Ureter (tissue), 1 donor: Measurements from ENCODE around the gene SLC22A17. TPM values are rescaled to one million over a fixed set of nuclear protein-coding genes. Genes with fewer than 3 reads are reported as not detected.

ENCODE experiments used
- DNase-seq: peaks from one replicate; pipeline ENCODE4 v3.0.0-alpha.2; 2020; ENCODE audit warnings: low spot score
- total RNA-seq: library from RNA; stranded (reverse); gene quantifications from one replicate; pipeline ENCODE4 v1.2.4, GENCODE V29; 2023
- donor health status: DM: yes; HTN: yes; CAD: no.

The SLC22A17 gene
- total RNA-seq, 1 donor from 2014 or later: 35.3 TPM

DNA sequence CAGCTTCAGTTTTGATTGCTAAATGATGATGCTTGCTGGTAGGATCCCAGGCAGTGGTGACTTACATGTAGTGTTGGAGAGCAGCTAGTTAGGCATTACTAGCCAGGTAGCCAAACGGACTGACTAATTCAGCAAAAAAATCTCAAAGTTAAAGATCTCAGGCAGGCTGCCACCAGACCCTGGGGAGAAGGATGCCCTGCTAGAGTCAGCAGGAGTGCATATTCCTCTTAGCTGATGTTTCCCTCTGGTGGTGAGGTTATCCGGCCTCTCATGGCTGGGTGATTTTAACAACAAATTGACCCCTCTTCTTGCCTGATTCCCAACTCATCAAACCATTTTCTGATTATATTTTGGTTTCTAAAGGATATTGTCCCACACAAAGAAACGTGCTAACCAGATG, 9.5 kb upstream of the SLC22A17 start:
- no peak for DNase-seq

DNA sequence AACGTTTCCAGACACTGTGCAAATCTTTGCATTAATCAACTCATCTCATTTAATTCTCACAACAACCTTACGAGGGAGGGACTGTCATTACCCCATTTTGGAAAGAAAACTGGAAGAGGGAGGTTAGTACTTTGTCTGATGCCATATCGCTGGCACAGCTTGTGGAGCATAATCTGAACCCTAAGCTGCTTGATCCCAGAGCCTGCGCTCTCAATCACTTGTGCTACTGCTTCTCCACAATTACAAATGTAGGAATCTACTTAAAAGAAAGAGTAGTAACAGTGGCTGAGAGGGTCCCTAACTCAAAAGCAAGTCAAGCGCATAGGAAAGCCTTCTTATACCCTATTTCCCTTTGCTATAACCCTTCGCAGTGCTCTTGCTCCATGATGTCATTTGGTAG, 9.1 kb upstream of the SLC22A17 start:
- DNase-seq: no peak

DNA sequence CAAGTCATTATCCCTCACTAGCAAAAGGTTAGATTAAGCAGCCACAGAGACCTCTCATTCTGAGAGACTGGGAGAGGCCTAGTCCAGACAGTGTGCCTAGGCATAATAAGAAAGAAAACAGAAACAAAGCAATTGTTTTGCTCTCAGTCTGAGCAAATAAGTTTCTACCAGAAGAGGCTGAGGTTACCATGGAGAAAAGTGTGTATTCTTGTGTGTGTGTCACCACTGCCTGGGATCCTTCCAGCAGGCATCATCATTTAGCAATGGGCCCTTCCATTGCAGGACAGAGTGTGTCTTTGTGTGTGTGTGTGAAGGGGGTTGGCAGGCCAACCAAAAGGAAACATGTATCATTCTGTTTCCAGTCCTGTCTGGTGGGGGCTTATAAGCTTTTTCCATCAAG, 8.6 kb upstream of the SLC22A17 start:
- DNase-seq: no peak

DNA sequence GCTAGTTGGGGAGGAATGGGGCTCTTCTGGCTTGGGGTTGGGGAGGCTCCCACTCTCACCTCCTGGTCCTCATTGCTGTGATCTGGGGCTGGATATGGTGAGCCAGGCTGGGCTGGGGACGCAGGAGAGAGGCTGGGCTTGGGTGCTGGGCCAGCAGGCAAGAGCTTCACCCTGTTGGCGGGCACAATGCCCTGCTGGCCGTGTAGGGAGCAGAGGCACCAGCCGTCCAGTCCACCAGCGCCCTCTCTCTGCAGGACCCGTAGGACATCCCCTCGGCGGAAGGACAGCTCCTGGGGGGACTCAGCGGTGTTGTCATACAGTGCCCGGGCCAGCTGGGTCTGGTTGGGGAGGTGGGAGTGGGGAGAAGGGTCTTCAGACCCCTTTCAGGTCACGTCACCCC, 7.8 kb upstream of the SLC22A17 start:
- DNase-seq: no peak

DNA sequence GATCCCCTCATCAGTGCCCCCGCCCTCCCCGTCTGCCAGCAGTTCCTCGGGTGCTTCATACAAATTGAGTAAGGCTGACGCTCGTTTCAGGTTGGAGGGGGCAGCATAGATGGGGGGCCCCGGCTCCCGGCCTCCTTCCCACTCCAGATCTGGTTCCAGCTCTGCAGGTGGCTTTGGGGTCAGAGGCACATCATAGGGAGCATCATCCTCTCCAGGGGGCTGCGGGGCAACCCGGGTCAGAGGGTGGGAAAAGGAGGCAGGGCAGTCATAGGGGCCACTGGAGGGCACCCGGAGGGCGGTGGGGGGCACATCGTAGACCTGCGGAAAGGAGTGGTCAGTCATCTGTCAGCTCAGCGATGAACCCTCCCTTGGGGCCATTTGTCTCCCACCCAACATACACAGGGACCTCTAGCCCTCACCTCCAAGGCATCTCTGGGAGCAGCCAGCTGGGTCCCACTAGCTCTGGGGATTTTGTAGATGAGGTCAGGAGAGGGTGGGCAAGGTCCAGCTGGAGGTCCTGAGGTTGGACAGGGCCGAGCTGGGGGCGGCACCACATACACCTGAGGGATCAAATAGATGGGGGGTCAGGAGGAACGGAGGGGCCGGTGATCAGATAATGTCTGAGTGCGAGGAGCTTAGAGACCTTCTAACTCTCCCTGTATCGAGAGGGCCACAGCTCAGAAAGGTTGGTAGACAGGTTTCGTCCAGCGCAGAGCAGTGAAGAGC, 7.2 kb upstream of the SLC22A17 start:
- no peak for DNase-seq

DNA sequence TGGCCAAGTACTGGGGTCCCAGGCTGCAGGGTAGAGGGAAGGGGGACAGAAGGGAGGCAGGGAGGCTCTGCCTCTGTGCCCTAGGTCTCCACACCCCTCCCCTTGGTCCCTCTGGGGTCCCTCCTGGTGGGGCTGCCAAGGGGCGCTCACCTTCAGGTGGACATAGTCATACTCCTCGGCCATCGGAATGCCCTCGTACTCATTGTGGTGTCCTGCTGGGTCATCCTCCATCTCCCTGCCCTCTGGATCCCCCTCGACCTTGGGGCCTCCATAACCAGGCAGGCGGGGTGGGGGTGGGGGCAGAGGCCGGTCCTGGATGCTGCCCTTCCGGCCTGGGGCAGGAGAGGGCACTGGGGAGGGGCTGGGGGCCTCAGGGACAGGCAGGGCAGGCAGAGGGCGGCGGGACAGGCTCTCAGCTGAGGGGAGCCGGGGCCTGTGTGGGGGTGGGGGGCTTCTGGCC, 6.5 kb upstream of the SLC22A17 start:
- no peak for DNase-seq

DNA sequence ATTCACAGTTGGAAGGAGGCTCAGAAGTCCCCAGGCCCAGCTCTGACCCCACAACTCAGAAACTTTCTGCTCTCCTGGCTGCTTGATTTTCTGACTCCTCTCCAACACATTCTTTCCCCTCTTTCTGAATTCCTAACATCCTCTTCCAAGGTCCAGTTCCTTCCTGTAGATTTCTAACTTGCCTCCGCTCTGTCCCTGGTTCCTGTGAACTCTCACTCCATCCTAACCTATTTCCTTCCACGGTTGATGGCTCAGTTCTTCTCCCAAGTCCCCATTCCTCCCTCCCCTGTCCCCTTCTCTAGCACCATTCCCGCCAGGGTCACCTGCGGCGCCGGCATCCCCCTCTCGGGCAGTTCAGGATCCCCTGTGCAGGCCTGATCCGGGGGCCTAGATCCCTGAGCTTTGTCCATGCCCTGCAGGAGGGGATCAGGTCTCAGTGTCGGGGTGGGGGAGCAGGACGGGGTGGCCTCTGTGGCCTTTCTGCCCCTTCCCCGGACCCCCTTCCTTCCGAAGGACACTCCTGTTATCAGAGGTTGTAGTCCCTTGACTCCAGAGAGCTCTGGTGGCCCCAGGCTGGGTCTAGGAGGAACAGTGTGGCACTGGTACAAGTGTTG, 6.0 kb upstream of the SLC22A17 start:
- no peak for DNase-seq

DNA sequence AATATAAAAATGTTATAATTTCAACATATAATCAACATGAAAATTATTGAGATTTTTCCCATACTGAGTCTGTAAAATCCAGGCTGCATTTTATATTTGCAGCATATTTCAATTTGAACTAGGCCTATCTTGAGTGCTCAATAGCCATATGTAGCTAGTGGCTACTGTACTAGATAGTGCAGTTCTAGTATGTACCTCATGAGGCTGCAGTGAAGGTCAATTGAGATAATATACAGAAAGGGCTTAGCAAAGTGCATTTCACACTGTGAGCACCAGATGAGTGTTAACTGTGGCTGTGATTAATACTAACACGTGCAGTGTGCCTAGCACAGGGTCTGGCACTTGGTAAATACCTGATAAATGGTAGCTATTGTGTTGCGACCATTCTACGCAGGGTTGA, 5.4 kb upstream of the SLC22A17 start:
- DNase-seq: no peak

DNA sequence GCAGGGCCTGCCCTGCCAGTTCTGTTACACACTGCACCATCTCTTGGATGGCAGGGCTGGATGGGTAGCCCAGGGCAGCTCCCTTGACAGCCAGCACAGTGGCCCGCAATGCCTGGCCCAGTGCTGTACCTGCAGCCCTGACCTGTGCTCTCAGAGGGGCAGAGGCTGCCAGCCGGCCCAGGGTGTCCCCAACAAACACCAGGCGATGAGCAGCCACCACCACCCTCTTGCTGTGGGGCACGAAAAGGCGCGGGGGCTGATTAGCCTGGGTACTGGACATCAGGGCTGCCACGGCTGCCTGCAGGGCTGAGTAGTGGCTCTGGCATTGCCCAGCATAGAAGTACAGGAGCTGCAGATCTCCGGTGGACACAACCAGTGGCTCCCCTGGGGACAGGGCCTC, 4.6 kb upstream of the SLC22A17 start:
- DNase-seq: no peak

DNA sequence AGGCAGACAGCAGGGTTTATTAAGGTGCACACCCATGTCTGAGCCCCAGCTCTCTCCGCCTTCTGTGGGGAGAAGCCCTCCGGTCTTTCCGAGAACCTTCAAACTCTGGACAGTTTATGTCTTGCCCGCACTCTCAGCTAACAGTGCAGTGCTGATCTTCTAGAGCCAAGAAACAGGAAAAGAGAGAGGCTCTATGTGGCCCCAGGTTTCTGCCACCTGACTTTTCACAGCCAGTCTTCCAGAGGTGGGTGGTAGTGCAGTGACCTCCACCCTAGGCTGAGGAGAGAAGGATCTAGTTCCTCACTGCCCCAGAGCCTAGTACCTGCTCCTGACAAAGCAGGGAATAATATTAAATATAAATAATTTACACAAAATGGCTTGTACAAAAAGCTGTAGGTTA, 4.0 kb upstream of the SLC22A17 start:
- DNase-seq: no peak

DNA sequence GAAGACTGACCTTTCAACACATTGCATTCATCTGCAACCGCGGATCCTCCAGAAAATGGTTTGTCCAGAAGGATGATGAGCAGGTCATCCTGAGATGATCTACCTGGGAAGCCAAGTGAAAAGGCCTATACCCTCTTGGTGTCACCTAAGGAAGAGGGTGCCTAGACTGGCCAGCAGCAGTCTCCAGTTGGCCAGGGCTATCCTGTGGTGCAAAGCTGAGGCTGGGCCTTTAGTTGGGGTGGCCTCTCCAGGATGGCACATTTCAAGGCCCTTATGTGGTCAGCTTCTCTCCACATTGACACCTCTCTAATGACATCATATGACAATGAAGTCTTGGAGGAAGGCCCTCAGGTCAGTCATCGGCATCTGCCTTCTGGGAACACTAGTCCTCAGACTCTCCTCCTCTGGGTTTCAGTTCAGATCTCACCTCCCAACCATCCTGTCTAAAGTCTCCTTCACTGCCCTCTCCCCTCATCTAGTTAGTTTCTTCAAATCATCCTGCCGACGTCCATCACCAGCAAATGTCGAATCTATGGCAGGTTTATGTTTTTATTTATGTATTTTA, 3.3 kb upstream of the SLC22A17 start:
- DNase-seq: no peak

DNA sequence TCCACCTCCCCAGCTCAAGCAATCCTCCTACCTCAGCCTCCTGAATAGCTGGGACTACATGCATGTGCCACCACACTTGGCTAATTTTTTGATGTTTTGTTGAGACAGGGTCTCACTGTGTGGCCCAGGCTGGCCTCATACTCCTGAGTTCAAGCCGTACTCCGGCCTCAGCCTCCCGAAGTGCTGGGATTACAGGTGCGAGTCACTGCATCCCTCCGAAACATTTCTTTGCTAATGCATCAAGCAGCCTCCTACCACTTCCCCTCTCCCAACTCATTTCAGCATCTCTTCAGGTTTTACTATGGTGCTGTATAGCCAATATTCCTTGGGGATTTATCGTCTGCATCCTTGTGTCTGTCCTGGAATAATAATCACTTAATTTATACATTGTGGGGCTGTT, 2.3 kb upstream of the SLC22A17 start:
- no peak for DNase-seq

DNA sequence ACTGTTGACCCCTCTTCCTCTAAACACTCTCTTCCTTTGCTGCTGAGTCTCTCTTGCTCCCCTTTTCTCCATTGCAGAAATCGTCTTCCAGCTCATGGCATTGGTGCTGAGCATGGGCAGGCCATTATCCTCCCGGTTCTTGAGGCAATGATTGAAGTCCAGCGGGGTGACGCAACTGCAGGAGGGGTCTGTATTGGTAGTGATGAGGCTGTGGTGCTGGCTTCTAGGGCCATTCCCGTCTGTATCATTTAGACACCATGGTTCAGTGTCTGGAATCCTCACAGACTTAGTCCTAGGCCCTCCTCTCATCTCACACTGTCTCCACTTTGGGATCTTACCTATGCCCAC, 720 bp upstream of the SLC22A17 start:
- DNase-seq: no peak

DNA sequence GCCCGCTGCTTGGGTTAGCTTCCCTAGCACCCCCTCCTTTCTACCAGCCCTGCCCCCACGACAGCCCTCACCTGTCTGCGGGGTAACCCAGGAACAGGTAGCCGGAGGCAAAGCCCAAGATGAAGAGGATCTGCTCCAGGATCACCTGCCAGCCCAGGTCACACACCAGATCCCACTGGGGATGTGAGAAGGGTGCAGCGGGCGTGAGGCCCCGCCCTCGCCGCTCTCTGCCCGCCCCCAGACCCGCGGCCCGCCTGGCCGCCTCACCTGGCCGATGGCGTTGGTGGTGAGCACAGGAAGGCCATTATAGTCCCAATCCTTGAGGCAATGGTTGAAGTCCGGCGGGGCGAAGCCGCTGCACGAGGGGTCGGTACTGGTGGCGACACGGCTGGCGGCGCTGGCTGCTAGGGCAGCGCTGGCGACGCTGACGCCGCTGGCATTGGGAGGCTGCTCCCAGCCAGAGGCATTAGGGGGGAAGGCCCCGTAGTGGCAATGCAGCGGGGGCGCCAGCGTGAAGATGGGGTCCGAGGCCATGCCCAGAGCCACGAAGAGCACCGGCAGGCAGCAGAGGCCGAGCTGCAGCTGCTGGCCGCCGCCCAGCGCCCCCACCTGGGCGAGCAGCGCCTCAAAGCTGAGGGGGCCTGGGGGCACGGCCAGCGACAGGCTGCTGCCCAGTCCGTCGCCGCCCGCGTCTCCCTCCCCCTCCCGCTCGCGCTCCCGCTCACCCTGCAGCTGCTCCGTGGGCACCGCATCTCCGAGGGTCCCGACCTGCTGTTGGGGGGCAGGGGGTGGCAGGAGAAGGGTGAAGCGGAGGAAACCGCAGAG, 794 bp downstream of the SLC22A17 start:
- no peak for DNase-seq

DNA sequence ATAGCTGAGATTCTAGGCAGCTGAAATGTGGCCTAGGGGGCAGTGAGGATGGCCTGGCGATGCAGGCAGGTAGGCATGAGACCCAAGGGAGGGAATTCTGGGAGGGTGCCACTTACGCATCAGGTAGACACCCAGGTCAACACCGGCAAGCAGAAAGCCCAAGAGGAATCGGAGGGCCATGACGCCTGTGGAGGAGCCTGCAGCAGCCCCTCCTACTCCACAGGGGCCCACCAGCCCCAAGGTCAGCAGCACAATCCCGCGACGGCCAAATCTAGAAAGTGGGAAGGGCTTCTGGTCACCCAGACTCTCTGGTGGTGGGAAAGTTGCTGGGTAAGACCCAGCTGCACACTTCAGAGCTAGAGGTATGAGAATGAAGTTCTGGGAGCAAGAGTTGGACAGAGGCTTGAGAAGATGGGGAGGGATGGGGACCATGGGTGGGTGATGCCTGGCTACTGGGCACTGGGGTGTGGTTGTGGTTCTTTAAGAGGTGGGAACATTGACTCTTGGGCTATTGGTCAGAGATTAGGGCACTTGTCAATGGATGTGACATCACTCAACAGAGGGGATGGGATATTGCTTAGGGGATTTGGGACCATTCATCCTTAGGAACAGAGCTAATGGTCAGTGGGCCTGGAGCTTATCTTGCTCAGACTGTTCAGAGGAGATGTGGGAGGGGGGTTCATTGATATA, 3.4 kb downstream of the SLC22A17 start:
- no peak for DNase-seq

DNA sequence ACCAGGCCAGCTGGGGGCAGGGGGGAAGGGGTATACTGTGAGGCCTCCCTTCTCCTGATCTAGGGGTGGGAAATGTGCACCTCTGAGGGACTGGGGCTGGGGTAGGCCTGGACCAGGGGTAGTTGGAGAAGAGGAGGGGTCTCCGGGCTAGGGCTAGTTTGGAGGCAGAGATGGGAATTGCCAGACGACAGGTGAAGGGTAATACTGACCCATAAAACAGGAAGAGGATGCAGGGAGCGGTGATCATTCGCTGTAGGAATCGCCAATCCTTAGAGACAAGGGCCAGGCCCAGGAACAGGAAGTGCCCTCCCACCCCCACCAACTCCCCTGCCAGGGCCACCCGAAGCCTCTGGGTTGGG, 4.4 kb downstream of the SLC22A17 start:
- DNase-seq: no peak

DNA sequence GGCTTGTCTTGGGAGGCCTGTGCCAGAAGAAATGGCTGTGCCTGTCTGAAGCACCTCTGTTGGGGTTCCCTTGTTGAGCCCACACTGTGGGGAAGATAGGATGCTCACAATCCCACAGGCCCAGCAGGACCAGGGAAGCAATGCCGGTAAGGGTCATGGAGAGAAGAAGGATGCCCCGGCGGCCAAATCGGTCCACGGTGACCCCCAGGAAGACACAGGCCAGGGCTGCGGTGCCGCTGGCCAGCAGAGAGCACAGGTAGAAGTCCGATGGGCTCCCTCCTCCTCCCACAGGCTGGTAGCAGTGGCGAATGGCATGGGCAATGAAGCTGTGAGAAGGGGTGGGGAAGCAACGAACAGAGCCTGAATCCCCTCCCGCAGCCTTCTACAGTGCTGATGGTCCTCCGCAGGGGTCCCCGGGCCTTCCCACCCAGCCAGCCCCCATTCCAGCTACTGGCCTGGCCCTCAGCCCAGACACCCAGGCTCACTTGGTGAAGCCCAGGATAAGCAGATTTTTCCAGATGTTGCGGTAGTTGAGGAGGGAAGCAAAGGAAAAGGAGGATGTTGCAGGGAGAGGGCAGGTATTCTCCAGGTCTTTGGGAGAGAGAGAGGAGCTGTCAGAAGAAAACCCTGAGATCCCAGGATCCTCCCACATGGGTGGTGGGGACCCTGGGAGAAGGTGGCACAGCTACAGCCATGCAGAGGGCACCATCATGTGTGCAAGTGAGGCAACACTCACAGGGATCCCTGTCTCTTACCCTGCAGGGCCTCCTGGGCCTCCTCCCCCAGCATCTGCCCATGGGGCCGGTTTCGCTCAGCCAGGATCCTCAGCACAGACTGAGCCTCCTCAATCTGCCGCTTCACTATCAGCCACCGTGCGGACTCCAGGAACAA, 5.0 kb downstream of the SLC22A17 start:
- no peak for DNase-seq

DNA sequence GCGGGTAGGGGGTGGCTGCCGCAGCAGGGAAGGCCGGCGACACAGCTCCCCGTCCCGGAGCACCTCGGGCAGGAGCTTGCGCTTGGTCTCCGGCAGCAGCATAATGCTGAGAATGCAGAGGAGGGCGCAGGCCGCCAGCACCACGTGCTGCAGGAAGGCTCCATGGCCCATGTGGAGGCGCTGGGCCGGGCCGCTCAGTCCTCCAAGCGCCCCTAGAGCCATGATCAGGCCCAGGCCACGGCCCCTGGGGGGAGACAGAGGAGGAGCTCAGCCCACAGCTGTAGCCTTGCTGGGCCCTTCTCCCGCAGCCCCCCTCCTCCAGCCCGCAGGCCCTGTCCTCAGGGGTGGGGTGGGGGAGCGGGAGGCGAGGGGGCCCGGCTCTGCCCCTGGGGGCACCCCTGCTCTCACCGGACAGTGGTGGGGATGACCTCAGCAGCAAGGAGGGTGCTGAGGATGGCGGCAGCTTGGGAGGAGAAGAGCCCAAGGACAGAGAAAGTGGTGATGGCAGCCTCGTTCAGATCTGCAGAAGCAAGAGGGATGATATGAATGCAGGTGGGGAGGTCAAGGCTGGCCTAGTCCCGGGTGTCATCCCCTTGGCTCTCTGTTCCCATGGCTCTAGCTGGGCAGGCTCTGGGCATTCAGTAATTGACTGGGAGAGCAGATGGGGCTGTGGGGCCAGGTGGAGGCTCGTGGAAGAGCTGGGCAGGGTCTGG, 5.8 kb downstream of the SLC22A17 start:
- no peak for DNase-seq

DNA sequence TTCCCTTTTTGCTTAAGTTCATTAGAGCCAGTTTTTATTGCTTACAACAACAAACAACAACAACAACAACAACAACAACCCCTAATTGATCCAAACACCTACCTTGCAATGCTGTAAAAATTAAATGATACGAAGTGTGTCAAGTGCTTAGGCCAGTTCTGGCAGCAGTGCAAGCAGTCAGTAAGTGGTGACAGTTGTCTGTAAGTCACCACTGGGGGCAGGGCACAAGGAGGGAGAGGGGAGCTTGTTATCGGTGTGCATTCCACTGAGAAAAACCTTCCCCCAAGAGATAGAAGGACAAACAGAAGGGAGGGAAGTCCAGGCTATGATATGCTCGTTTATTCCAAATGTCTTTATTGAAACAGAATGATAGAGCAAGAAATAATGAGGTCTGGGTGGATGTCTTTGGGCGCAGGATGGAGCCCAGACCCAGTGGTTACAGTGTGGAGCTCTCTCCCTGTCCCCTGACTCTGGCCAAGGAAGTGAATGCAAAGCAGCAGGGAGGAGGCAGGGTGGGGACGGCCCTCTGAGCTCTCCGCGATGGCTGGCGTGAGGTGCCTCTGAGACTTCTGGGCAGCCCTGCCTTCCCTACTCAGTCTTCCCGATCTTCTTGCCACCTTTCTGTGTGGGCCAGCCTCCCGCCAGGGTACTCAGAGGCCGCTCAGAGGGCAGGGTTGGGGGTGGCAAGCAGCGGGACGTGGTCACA, 6.5 kb downstream of the SLC22A17 start:
- DNase-seq: no peak

DNA sequence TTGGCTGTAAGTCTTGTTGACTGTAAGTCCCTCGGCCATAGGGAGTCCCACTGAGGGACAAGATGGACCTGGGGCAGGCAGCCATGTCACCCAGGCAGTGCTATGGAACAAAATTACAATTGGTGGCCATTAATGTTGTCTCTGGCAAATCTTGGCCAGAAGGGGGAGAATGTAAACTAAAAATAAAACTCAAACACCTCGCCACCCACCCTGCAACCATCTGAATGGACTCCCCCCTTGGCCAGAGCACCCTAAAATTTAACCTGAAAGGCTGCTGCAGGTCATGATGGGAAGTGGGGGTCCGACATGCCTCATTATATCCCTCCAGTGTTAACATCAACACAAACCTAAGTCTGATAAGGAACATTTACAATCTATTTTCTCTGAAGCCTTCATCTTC, 8.2 kb downstream of the SLC22A17 start:
- DNase-seq: no peak
